G401.6 (cell line): ENCODE results near the gene RGS17.
"Not testable (repeated sequence)": the region's sequence is repeated elsewhere in the genome, so short reads cannot be mapped to it uniquely, and the experiment has no call there.

ENCODE experiments used
- FAIRE-seq: peaks from 2 replicates; lab custom pipeline; 2012; peaks lifted over from hg19 to GRCh38; lab: Jason Lieb, UNC

RGS17 gene, protein sequence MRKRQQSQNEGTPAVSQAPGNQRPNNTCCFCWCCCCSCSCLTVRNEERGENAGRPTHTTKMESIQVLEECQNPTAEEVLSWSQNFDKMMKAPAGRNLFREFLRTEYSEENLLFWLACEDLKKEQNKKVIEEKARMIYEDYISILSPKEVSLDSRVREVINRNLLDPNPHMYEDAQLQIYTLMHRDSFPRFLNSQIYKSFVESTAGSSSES

DNA sequence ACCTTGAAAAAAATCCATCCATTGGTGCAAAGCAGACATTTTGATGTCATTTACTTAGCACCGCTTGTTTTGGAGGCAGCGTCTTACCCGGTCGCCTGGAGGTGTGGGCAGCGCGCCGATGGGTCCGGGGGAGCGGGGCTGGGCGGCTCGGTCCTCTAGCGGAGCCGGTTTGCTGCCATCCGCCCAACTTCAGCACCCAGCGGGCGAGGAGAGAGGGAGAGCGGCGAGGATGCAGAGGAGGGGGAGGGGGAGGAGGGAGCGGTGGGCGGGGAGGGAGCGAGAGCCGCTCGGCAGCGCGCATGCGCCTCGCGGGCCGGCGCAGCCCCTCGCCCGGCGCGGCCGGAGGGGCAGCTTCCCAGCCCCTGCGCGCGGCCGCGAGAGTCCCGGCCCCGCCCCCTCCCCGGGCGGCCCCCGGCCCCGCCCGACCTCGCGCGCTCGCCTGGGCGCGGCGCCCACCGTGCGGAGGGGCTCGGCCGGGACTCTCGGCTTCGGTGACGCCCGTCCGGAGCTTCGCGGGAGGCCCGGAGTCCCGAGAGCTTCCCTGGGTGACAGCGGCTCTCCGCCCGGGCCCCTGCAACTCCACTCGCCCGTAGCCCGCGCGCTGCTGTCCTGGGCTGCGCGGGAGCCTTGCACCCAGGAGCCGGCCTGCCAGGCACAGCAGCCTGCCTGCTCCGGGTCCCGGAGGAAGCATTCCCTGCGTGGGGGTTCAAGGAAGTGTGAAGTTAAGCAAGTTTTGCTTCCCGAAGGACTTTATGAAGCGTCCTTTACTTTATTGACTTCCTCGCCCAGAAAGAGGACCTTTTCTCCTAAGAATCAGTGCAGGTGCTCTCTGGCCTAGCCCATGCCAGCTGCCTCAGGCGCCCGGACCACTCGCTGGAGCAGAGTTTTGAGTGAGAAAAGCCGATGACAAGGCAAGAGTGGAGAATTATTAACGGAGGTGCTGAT is at the start of gene RGS17:
Gene RGS17 (minus strand): TSS at position 246 of the 945 bp plus-strand sequence. CDS start 87,264 bp downstream, outside the sequence.
- no peak for FAIRE-seq

DNA sequence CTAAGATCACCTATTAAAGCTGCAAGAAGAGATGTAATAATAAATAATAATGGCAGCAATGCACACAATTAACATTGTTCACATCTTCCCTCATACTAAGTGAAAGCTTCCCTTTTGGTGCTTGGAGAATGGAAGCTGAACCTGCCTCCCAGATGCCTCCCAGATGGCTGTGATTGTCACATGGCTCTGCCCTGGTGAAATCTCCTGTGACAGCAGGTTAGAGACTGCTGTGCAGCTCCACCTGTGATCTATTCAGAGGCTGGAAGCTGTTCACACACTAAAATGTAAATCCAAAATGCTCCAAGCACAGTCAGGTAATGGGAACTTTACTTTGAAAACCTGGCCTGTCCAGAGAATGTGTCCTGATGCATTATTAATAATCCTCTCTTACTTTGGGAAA is 41.7 kb upstream of the RGS17 start:
- no peak for FAIRE-seq

DNA sequence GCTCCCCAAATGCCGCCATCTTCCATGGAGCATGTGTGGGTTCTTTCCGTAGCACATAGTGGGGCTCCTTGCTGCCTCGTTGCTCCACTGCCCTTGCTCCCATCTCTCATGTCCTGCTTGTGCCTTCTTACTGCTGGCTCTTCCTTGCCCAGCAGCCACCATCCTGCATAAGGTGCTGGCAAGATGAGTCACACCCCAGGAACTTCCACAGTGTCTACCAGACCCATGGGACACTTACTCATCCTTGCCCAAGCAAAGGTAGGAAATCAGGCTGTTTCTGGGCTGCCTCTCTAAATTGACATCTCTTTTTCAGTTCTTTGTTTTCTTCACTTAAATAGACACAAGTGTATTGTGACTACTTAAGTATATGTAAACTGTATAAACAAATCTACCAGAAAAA is 39.4 kb upstream of the RGS17 start:
- no peak for FAIRE-seq

DNA sequence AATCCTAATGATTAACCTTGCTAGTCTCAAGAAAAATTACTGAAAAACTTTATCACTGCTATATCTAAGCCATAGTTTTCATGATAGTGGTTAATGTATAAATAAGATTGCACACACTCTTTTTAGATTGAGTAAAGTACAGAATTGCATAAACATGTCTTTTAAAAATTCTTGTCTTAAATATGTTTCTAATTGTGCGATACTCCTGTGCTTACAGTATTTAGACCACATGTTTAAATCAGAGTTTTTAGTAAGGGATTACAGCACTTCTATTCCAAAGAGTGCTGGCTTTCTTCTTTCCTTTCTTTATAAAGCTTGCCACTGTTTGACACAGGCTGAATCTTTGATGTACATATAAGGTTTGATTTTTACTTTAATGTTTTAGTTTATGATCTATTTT is 36.8 kb upstream of the RGS17 start:
- FAIRE-seq = no peak

DNA sequence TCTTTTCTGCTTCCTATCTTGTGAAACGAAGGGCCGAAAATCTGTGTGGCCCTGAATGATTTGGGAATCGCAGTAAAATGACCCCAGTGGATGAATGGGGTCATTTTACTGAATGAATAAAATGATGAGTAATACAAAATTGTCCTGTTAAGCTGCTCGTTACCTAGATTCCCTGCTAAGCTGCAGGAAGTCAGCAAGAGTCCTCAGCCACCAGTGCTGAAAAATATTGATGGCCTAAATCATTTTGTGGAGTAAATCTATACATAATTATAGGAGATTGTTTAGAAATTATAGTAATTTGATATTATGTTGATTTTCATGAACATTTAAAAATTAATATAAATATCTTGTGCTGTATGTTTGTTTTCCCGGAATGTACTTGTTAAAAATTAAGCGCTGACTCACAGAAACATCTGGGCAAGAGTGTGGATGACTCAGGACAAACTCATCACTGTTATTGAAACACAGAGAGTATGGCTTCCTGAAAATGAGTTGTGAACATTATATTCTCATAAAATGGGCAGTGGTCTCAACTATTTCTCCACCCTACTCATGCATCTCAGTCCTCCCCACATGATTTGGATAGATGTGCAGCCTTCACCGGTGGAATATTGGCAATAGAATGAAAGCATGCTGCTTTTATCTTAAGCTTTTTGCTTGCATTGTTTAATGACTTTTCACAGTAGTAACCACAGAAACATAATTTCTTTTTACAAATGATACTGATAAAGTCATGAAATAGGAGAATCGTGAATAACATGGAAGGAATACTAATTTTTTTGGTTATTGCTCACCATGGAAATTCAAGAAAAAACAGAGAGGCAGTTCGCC is 36.2 kb upstream of the RGS17 start:
- no peak for FAIRE-seq

DNA sequence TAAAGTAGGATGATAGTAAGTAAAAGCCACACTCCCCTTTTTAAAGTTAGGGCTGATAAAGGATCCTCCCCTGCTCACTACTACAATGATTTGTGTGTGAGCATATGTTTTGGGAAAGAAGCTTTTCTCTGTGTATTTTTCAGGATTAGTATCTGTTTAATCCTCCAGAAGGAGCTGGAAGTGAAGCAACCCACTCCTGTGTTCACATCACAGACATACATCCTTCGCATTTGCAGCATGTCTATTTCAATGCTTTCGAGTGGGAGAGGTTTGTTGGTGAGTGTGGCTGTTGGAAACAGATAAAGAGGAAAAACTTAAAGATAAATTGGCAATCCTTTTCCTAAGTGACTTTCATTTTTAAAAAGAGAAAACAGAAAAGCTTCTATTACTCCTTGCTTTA is 31.6 kb upstream of the RGS17 start:
- FAIRE-seq = no peak

DNA sequence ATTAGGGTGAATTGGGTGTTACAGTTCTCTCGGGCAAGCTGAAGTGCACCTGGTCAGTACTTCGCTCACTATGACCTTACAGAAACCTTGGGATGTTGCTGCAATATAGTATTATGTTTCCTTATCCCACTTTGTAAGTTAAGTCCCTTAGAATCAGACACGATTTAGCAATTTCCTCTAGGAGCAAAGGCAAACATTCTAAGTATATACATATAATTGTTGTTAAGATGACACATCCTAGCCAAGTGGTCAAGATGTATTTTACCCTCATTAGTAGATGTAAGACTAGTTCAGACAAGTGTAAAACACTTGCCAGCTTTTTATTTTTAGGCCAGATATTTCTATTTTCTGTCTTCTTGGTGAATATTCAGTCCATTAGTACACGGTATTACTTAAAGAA is 31.1 kb upstream of the RGS17 start:
- FAIRE-seq = no peak

DNA sequence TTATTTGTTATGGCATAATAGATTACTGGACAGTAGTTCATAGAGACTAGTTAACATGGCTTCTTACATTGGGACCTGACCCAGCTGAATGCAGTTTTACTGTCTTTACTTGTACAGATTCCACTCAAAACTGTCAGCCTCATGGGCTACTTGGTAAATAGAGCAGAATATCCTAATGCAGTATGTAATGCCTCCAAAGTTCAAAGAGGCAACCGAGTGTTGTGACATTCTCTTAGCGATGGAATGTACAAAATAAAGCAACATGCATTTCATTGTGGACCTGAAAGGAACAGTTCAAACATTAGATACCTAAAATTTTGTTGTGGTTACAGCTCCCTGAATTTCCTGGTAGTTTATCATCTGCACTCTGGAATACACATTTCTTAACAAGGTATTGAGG is 29.1 kb upstream of the RGS17 start:
- no peak for FAIRE-seq

DNA sequence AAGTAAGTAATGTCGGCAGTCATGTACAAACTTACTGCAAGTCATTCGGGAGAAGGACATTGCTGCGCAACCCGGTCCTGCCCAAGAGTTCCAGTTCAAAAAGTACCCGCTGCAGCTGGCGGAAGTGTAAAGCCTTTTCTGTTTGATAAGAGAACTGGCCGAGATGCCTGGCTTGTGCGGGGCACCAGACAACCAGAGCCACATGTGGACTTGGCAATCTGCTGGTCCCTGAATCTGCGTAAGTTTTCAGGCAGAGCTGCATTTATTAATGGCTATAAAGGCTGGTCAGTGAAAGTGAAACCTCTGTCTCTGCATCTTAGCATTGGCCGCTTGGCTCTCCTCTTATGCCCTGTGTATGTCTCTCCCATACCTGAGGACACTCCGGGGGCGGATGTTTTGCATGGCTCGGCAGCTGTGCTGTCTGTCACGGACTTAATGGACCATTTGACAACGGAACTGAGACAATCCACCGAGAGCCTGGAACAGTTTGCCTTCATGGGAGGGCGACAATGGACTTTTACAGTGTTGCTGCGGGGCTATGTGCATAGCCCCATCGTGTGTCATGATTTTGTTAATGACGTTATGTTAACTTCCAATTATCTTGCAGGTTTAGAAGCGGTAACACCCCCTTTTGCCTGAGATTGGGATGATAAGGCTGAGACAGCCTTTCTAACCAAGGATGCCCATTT is 19.8 kb upstream of the RGS17 start:
- no peak for FAIRE-seq

DNA sequence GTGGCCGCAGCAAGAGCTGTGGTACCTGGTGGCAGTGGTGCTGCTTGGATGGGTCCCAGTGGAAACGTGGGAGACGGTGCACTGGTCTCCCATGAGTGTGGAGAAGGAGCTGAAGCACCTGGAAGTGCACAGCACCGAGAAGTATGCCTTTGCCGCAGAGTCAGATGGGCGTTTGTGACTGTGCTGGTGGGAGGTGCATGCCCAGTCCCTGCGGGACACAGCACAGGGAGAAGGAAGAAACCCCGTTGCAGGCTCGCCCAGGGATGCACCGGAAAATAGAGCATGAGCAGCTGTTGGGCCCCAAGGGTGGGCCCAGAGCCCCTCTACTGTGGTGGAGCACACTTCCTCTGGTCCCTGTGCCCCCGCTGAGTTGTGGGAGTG is 19.3 kb upstream of the RGS17 start:
- no peak for FAIRE-seq

DNA sequence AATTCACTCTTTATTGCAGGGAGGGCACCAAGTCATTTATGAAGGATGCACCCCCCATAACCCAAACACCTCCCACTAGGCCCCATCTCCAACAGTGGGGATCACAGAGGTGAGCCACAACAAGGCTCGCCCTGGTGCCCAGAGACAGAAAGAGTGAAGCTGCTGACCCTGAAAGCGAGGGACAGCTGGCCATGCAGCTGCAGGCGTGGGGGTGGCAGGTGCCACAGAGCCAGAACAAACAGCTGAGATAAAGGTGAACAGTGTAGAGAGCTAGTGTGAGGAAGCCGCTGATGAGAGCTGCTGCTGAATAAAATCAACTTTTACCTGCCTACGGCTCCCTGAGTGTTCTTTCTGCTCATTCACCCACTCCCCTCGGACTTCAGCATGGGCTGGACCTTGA is 18.8 kb upstream of the RGS17 start:
- FAIRE-seq = no peak

DNA sequence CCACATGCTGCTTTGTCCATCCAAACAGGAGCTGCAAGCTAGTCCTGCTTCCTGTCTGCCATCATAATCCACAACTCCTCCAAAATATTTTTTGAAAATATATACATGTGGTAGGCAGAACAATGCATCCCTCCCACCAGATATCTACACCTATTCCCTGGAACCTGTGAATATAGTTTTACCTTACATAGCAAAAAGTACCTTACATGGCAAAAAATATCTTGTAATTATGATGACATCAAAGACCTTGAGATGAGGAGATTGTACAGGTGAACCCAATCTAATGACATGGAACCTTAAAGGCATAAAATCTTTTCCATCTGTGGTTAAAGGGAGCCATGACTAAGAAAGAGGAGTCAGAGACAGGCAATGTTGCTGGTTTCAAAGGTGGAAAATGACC is 15.3 kb upstream of the RGS17 start:
- FAIRE-seq = no peak

DNA sequence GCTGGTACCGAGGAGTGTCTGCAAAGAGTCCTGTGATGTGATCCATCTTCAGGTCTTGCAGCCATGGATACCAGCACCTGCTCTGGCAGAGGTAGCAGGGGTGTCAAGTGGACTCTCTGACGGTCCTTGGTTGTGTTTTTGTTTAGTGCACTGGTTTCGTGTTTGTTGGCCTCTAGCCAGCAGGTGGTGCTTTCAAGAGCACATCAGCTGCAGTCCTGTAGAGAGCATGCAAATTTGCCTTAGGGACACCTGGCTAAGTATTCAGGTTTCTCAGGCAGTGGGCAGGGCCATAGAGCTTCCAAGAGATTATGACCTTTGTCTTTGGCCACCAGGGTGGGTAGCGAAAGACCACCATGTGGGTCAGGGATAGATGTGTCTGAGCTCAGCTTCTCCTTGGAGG is 14.5 kb upstream of the RGS17 start:
- FAIRE-seq = no peak

DNA sequence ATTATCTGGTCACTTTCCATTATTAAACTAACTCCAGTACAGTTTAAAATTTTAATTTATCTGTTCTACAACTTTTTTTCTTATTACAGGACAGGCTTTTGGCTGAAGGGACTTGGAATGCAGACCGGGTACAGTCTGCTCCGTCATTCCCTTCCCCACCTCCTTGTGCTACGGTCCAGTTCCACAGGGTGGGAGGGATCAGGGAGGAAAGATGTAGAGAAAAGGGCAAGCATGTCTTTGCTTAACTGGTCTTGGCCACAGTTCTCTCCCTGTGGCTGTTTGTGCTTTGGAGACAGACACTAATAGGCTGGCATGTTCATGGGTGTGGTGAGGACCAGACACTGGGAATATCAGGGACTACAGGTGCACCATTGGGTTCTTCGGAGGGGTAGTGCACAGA is 12.1 kb upstream of the RGS17 start:
- FAIRE-seq = no peak

DNA sequence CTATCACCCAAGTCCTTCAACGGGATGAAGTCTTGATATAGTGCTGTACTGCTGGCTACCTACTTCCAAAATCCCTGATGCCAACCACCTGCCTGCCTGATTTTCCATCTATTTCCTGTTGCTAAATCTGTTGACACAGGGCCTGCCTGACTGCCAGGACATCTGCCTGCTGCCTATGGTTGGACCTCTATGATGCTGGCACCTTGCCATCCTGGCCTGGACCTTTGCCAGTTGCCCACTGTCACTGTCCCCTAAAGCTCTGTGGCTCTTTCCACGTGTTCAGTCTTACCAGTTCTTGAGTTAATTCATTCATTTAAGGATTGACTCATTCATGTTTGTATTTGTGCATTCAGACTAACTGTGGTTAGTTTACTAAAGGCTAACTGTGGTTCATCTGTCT is 9.2 kb upstream of the RGS17 start:
- FAIRE-seq = no peak

DNA sequence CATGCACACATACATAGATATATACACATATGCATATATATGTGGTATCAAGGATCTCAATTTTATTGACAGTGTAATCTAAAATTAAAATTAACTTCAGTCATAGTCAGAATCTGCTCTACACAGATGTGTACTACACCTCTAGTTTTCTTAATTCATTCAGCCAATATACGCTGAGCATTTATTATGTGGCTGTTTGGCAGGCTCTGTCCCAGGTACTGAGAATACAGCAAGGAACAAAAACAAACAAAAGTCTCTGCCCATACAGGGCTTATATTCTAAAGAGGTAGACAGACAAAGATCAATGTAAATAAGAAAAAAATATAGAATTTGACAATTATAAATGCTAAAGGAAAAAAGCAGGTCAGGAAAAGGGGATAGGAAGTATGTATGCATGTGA is 7.8 kb upstream of the RGS17 start:
- no peak for FAIRE-seq

DNA sequence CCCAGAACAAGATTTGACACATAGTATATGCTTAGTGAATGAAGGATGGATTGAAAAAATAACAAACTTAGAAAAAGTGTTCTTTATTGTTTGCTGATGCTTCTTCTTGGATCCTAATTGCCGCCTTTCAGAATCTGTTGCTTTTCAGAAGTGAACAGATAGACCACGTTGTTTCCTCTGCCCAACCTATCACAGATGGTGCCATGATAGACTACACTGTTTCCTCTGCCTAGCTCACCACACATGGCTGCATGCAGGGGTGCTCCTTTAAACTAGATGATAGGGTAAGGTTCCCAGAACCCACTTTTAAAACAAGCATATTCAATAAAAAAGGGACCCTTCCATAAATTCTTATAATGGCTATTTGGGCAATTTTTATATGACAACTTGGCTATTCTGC is 4.6 kb upstream of the RGS17 start:
- no peak for FAIRE-seq

DNA sequence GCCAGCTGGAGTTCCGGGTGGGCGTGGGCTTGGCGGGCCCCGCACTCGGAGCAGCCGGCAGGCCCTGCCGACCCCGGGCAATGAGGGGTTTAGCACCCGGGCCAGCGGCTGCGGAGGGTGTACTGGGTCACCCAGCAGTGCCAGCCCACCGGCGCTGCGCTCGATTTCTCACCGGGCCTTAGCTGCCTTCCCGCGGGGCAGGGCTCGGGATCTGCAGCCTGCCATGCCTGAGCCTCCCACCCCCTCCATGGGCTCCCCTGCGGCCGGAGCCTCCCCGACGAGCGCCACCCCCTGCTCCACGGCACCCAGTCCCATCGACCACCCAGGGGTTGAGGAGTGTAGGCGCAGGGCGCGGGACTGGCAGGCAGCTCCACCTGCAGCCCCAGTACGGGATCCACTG is 2.6 kb upstream of the RGS17 start:
- FAIRE-seq = not testable (repeated sequence)

DNA sequence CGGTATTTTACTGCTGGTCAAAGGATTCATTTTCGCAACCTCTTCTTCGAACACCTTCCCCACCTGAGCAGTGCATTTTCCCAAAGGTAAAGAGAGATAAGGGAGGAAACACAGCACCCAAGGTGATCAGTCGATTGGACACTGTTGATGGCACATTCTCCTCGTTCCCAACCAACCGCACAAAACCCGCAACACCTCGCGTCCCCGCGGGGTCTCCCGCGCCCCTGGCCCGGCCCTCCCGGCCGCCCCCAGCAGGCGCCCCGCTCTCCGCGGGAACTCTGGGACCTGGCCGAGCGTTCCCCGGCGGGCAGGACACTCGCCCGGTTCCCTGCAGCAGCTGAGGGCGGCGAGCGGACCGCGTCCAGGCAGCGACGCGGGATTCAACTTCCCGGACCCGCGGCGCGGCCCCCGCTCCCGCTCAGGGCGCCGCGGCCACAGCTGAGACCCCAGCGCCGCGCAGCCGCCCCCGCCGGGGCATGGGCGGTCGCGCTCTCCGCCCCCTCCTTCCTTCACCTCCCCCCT is 506 bp downstream of the RGS17 start:
- no peak for FAIRE-seq

DNA sequence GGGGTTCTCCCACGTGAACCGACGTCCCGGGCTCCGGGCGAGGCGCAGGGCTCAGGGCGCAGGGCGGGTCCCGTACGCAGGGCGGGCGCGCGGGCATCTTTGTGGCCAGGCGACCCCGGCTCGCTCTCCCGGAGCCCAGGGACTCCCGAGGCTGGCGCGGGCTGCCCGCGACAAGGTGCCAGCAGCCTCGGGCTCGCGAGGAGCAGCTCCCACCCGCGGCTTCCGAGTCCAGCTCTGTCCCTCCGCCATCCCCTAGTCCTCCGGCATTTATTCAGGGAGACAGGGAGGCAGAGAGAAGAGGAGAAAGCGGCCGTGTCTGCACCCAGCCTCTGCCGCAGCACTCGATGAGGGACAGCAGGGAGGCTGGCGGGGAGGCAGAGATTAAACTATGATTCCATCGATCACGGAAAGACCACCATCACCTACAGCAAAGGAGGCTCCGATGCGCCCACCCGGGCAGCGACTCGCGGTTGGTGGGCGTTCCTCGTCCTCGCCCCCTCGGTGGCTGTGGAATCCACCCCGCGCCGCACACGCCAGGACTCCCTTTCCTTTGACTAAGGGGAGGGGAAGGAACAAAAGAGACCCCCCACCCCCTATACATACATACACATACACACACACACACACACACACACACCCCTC is 1.1 kb downstream of the RGS17 start:
- no peak for FAIRE-seq

DNA sequence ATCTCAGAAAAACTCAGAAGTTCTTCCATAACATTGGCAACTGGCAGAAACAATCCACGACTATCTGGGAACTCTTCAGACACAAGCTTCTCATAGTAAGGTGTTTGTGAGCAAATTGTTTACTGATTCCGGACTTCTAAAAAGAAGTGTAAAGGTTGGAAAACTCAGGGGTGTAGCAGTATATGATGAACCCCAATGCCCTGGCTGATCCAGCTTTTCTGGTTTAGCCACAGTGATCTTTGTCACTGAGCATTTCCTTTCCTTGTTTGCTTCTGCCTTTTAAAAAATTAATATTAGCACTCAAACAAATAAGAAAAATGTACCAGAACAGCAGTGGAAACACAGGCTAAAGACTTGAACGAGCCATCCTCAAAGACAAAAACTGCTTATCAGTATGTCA is 4.9 kb downstream of the RGS17 start:
- FAIRE-seq = no peak

DNA sequence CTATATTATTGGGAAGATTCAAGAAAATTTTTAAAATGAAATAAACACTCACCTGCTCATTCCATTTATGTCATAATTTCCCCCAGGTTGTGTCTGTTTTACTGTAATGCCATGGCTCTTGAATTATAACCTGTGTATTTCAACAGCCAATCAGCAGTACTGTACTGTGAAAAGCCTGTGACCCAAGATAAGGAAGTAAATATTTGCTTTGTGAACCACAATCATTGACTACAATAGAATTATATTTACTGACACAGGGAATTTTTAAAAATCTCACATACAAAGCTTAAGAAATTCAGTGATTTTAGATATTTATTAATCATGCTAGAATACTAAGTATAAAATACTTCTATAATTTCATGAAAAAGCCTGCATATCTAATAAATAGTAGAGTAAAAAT is 6.0 kb downstream of the RGS17 start:
- no peak for FAIRE-seq
